Suppressor macrophage treated with lipopolysaccharide for 1 hour (primary cell): ENCODE measurements around the gene EFNA1.
"Not testable (repeated sequence)": the region's sequence is repeated elsewhere in the genome, so short reads cannot be mapped to it uniquely, and the experiment has no call there.

ENCODE experiments used
- DNase-seq, 3 donors: peaks; one replicate each; pipeline ENCODE4 v3.0.0-alpha.2; 2020 to 2022

The EFNA1 gene

GRCh38 chr1:155125511-155125945 lies 2.1 kb upstream of the EFNA1 start:
- DNase-seq: no peak

- no peak for DNase-seq
These were observed 1.6 kb upstream of the EFNA1 start for GRCh38 chr1:155125946-155126555.

GRCh38 chr1:155126556-155127104 lies 1.0 kb upstream of the EFNA1 start:
- no peak for DNase-seq

- DNase-seq: no peak
These were observed 485 bp downstream of the EFNA1 start for GRCh38 chr1:155127967-155128754.

- no peak for DNase-seq
These were observed 1.2 kb downstream of the EFNA1 start for GRCh38 chr1:155128755-155129473.

GRCh38 chr1:155130272-155131006 lies 2.8 kb downstream of the EFNA1 start:
- DNase-seq: no peak

GRCh38 chr1:155131285-155131684 lies 3.6 kb downstream of the EFNA1 start:
- DNase-seq: no peak

GRCh38 chr1:155131856-155132255 lies 4.2 kb downstream of the EFNA1 start:
- DNase-seq: no peak

- DNase-seq: no peak
These were observed 6.2 kb downstream of the EFNA1 start for GRCh38 chr1:155133799-155134281.

GRCh38 chr1:155134322-155134721 lies 6.6 kb downstream of the EFNA1 start:
- no peak for DNase-seq

- peak; percentile 97 to 99 (median 98) for DNase-seq
These were observed 7.3 kb downstream of the EFNA1 start for GRCh38 chr1:155134880-155135414.

- peak; percentile 97 to 99 (median 97) for DNase-seq
These were observed 7.8 kb downstream of the EFNA1 start, which contains the start of gene SLC50A1 for GRCh38 chr1:155135415-155136028. Gene SLC50A1 (plus strand): TSS chr1:155135852. CDS start chr1:155135912, 60 bp downstream.

GRCh38 chr1:155136748-155137147 lies 9.1 kb downstream of the EFNA1 start:
- no peak for DNase-seq

- DNase-seq: no peak
These were observed 9.7 kb downstream of the EFNA1 start for GRCh38 chr1:155137154-155137949.

GRCh38 chr1:155139895-155140629 lies 12.4 kb downstream of the EFNA1 start, which contains the start of gene DPM3:
Gene DPM3 (minus strand): TSS chr1:155140531. CDS start chr1:155140240, 291 bp downstream.
- DNase-seq: peak; percentile 91 to 95 (median 94)

- DNase-seq: no peak
These were observed 12.9 kb downstream of the EFNA1 start for GRCh38 chr1:155140630-155140953.

GRCh38 chr1:155141749-155142148 lies 14.1 kb downstream of the EFNA1 start:
- DNase-seq: peak; percentile 72 to 82 (median 79)

GRCh38 chr1:155145491-155145890 lies 17.8 kb downstream of the EFNA1 start:
- DNase-seq: no peak

GRCh38 chr1:155155996-155156643 lies 28.4 kb downstream of the EFNA1 start:
- not testable (repeated sequence) for DNase-seq
